GM21360 (cell line): Measurements from ENCODE around the gene POU3F2.

Source experiments
- ATAC-seq: cut with Tn5 transposase; IDR thresholded peaks from one replicate; pipeline ENCODE4 v1.9.1; 2021; ENCODE audit warnings: mild to moderate bottlenecking, moderate library complexity; ENCODE audit not compliant: unreplicated experiment

Gene POU3F2

GRCh38 chr6:98834060-98835031 is at the start of gene POU3F2:
Gene POU3F2, plus strand, starts transcription at chr6:98834574. Its CDS starts 300 bp downstream, at chr6:98834874.
- peak; percentile 77 for ATAC-seq

- ATAC-seq, result no peak
Observed at GRCh38 chr6:98787435-98787834, 46.9 kb upstream of the POU3F2 start.

DNA sequence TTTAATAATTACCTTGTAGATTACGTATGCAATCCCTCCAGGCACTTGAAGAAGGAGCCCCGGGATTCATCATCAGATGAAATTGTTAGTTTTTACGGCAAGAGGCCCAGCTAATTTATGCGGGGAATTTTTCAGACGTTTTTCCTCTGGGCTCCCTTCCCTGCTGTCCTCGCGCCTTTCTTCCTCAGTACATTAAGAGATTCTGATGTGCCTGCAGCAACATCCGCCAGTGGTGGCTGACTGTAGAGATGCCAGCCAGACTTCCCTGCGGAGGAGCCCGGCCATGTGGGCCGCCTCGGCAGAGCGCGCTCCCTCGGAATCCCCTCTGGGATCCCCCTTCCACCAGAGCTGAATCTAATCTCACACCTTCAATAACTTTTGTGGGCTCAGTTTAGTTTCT is 46.4 kb upstream of the POU3F2 start:
- ATAC-seq, result no peak

DNA sequence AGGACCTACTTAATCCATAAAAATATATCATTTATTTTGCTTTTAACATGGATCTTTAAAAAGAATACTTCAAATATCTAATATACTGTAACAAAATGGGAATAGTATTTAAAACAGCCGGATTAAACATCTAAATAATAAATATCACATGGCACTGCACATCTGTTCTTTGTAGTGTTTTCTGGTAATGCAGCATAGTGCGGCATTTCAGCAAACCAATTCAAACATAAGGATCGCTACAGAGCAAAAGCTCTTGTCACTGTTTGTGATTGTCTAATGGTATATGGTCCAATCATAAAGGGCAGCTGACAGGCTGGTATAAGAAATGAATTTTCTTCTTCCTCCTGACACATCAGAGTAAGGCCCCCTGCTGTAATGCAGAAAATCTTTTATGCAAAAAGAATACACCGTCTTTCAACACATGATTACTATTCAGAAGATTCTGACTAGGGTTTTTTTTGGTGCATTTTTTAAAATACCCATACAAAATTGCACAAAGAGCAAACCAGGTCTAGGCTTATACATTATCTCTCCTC is 40.0 kb upstream of the POU3F2 start:
- no peak for ATAC-seq

DNA sequence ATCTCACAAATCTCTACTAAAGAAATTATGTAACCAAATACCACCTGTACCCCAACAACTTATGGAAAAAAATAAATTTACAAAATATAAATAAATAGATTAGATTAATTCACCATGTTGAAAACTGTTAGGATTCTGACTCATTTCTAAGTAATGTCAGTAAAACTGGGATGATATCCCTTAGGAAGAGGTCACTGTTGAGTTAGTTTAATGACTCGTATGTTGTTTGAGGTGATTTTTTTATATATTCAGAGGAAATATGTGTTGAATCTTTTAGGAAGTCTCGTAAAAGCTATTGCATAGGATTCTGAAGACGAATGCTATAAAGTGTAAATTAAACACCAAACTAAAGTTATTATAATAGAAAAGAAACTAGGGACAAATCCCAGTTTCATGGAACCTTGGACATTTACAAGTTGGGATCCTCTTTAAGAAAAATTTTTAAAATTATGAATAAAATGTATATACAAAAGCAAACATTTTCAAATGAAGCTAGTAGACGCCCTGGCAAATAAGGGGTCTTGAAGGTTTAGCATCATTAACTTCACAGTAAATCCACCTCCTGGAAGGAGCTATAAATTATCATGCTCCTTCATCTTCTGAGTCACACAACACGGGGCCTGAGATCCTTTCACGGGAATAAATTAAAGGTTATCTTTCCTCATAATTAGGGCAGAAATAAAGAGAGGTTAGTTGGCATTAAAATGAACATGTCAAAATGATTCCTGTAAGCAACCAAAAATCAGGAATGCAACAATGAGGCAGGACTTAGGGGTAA is 37.0 kb upstream of the POU3F2 start:
- ATAC-seq, result no peak

DNA sequence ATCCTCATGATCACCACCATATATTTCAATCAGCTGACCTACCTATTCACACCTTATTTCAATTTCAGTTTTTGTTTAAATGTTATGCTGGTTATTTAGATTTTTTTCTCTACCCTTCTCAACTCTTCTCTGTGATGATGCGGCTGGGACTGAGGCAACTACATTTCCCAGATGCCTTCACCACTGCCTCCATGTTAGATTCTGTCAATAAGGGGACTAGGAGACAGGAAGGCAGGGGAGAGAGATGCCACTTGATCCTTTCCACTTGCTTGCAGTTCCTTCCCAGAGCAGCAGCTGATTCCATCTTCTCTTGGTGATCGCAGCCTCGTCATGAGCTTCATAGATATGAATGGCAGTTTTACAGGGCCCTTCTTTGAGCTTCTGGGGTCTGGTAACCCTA is 33.5 kb upstream of the POU3F2 start:
- no peak for ATAC-seq

- ATAC-seq, result no peak
Observed at GRCh38 chr6:98808541-98809210, 25.7 kb upstream of the POU3F2 start.

DNA sequence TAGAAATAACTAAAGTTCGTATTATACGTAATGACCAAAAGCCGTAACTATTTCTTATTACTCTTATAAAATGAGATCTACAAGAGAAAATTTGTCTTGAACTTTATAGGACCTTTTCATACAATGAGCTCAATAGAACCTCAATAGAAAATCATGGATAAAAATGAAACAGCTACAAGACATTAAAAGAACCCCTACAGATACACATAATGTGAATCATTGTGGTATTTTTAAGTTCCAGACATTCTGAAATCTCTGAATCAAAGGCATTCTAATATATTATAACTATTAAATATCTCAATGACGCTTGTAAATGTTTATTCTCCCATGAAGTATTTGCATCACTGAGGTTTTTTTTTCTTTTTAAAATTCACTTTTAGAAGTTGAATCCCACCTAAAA is 22.2 kb upstream of the POU3F2 start:
- ATAC-seq, result no peak

GRCh38 chr6:98816799-98817198 is 17.6 kb upstream of the POU3F2 start:
- no peak for ATAC-seq

DNA sequence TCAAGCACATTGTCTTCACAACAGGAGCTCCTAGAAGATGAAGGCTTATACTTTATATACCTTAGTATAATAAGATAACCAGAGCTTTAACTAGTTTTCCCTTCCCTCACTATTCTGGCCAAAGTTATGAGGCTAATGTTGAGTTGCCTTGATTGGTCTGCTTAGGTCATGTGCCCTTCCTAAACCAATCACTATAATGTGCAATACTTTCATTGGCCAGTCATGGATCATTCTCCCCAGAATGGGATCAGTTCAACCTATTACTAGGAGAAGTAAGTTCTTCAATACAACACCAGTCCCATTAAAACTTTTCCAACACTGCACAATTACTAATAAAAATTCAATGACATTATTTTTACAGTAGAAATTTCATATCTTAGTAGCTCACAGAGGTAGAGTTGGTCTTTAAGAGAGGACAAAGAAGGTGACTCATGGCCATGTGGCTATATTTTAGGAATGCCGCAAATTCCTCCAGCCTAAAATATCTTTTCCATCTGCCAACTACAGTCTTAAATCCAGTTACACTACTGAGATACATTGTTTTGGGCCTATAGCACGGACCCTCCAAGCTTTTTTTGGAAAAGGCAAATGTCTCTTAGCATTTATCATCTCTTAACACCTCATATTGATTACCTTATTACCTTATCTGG is 12.5 kb upstream of the POU3F2 start:
- ATAC-seq, result no peak

DNA sequence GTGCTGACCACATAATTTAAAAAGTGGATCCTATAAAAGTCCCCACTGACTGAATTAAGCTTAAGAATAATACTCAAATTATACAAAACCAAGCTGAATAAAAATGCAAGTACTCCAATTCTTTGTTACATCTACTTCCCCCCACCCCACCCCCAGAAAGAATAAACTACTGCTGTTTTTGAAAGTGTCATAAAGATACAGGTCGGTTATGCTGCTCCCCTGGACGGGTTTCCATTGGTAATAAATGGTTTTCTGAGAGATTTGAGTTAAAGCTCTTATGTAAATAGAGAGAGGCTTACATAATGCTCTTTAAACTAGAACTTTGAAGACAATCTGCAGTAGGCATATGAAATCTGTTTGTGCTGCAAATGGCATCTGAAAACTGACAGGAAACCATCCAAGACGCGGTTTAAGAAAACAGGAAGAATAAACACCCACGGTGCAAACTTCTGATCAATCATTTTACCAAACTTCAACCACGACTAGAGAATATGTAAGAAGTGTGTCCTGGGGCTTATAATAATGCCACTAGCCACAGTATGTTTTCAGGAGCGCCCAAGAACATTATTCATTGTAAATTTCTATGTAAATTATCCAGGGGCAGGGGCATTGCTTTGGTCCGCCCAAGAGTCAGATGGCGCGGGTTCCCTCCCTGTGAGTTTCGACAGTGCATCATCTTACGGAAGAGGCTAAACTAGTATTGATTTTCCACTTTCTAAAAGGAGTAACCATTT is 10.8 kb upstream of the POU3F2 start:
- ATAC-seq, result no peak

- ATAC-seq, result no peak
Observed at GRCh38 chr6:98824162-98824901, 10.0 kb upstream of the POU3F2 start.

GRCh38 chr6:98824902-98825599 is 9.3 kb upstream of the POU3F2 start:
- no peak for ATAC-seq

- ATAC-seq, result no peak
Observed at GRCh38 chr6:98825600-98826230, 8.7 kb upstream of the POU3F2 start.

DNA sequence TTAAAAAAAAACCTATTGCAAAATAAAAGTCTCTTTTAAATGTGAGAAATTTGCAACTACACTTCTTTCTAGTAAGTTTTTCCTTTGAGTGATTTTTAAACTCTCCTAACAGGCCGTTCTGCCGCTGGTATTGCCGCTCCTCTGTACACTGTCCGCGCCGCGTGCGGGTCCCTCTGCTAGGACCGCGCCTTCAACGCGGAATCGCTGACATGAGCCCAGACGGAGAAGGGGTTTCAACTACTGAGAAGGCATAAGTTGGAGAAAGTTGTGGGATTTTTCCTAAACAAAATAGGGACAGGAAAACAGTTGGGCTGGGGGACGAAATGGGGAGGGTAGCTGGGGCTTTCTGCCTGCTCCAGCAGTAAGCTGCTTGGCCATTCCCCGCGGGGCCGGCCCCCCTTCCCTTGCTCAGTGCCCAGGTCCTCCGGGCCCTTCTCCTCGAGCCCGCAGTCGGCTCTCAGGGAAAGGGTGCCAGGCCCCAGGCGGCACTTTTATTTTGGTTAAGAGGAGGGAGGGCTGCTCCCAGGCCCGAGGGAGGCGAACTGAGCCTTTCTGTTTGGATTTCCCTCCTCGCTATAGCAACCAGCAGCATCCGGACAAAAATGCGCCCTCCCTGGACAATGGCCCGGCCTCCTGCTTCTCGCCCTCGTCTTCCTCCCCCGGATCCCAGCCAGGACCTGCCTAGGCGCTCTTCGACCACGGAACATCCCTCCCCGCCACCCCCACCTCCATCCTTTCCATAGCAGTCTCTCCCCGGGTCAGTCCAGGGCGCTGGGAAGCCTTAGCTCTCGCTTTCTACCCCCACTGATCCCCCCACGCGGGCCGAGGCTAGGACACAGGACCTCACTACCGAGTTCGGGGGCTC is 6.8 kb upstream of the POU3F2 start:
- no peak for ATAC-seq

DNA sequence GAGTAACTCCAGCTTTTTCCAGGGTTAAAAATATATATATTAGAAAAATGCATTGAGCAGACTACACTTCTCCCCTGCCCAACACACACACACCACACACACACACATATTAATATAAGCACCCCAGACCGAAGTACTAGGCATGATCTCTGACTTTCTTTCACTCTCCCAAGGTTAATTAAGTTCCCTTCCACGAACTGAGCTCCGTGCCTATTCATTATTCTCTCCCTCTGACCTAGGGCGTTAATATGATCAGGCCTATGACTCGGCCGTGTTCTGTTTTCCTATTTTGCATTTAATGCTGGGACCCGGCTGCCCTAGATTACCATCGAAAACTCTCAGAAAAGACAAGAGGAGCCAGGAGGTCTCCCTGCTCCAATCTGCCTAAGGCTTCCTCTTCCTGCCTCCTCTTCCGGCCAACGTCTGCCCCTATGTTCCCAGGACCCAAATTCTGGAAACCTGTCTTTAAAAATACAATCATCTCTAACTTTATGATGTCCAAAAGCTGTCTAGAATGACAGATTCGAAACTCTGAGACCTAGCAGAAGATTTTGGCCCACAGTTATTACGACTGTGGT is 6.1 kb upstream of the POU3F2 start:
- ATAC-seq, result no peak

DNA sequence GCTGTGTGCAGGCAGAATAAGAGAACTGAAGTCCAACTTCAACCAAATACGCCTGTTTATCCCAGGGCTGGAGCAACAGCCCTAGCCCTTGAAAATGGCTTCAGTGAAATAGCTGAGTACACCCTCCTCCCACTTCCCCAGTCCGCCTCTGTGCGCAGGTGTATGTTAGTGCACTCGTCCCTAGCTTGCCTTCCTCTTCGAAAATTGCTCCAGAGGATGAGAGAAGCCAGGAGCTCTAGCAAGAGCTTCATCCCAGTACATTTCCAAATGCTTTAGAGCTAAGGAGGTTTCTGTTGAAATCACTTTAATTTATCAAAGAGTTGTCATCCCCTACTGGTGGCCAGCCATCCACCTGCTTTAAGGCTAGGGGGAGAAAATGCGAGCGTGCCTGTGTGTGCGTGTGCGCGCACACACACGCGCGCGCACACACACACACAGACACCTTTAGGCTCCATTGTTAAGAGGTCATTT is 5.4 kb upstream of the POU3F2 start:
- no peak for ATAC-seq
